NOMO-1 treated with dmso at 0.1 percent for 144 hours (cell line): ENCODE data around the gene C13orf46.
"Not testable (repeated sequence)": the region's sequence is repeated elsewhere in the genome, so short reads cannot be mapped to it uniquely, and the experiment has no call there.

Experiments
- DNase-seq: peaks from one replicate; lab custom pipeline; 2025; ENCODE audit not compliant: unreplicated experiment; lab: John Stamatoyannopoulos, UW

Gene C13orf46

GRCh38 chr13:113995051-113995601, 21.2 kb upstream of the C13orf46 start:
- DNase-seq = no peak

GRCh38 chr13:113992276-113993005, 18.6 kb upstream of the C13orf46 start:
- DNase-seq = no peak

DNA sequence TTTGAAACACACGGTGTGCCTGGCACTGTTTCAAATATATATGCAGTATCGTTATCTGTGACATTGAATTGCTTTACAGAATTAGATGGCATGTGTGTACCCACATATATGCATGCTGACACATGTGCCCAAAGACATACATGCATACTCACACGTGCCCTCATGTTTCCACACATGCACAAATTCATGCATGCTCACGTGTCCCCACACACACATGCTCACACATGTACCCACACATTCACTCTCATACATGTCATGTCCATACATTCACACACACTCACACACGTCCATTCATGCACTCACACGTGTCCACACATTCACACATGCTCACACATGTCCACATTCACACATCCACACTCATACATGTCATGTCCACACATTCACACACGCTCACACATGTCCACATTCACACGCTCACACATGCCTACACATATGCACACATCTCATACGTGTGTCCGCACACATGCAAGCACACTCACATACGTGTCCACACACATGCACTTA, 17.9 kb upstream of the C13orf46 start:
- no peak for DNase-seq

- no peak for DNase-seq
Measured at GRCh38 chr13:113991191-113991669, 17.4 kb upstream of the C13orf46 start.

DNA sequence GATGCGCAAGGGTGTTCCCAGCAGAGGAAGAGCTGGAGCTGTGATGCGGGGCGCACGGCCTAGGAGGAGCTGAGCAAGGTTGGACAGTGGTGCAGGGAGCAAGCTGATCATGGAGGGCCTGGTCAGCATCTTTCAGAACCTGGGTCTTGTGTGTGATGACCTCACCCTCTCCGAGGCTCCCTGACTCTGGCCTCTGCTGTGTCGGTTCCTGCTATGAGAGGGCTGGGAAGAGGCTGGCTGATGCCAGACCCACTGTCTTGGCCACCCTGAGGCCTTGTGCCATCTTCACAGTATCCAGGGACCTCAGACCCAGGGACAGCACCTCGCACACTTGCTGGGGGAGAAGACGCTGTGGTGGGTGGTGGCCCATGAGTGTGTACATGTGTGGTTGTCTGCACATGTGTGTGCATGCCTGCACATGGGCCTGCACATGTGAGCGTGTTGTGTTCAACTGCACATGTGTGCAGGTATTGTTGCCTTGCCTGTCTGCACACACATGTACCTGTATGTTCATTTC, 16.5 kb upstream of the C13orf46 start:
- DNase-seq = no peak

DNA sequence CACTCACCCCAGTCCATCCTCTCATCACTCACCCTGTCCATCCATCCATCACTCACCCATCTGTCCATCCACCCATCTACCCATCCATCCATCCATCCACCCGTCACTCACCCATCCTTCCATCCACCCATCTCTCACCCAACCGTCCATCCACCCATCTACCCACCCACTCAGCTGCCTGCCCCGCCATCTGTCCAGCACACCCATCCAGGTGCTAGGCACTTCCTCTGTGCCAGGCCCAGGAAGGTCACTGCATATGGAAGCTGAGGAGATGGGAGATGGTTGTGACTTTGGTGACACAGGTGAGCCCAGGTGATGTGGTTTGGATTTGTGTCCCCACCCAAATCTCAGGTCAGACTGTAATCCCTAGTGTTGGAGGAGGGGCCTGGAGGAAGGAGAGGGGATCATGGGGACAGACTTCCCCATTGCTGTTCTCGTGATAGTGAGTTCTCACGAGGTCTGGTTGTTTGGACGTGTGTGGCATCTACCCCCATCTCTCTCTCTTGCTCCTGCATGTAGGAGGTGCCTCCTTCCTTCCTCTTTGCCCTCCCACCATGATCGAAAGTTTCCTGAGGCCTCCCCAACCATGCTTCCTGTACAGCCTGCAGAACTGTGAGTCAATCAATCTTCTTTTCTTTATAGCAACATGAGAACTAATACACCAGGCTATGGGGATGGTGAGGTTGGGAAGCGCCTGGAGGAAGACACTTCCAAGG, 15.9 kb upstream of the C13orf46 start:
- no peak for DNase-seq

GRCh38 chr13:113988859-113989258, 15.0 kb upstream of the C13orf46 start:
- not testable (repeated sequence) for DNase-seq

GRCh38 chr13:113982296-113982661, 8.4 kb upstream of the C13orf46 start:
- DNase-seq = no peak

DNA sequence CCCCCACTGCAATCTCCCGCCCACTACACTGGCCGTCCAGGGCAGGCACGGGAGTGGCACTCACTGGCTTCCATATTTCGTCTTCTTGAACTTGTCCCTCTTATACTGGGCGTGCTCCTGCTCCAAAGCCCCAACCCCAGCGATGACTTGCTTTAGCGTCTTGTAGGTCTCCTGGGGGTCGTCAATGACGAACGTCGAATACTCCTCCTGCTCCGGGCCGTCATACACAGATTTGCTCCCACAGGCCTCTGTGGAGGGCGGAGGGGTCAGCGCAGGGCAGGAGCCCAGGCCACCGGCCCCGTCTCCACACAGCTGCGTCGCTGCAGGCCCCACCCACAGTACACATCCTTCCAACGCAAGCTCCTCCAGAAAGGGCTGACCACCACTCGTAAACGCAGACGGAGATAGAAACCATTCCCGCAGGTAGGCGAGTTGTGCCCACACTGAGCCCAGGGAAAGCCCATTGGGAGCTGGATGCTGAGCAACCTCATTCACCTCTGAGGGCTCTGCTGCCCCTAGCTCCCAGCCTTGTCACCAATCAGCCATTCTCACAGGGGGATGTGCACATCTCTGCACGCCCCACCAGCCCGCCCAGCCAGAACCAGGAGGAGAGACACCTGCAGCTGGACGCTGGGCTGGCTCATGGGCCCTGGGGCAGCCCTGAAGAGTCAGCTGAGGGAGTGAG, 7.9 kb upstream of the C13orf46 start:
- no peak for DNase-seq

- DNase-seq = no peak
Measured at GRCh38 chr13:113981194-113981605, 7.3 kb upstream of the C13orf46 start.

DNA sequence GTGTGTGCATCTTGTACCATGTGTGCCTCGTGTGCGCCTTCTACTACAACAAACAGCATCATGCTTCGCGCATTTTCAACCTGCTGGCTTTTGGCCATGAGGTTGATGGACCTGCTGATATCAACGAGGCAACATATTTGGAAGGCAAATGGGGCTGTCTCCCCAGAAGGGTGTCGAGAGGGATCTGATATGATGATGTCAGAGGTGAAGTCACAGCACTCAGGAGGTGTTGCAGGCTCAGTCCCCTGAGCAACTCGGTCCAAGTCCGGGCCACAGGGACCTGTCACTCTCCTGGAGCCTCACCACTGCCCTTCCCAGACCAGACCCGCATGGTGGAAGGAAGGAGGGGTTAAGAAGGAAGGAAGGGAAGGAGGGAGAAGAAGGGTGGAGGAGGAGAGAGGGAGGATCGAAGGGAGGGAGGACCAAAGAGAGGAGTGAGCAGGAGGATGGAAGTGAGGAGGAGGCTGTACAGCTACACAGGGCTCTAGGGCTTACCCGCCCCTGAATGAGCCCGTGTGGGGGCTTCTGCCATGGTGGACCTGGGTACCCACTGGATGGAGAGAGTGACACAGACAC, 6.7 kb upstream of the C13orf46 start:
- DNase-seq = no peak

GRCh38 chr13:113979791-113980471, 6.1 kb upstream of the C13orf46 start:
- no peak for DNase-seq

- DNase-seq = no peak
Measured at GRCh38 chr13:113978741-113979481, 5.0 kb upstream of the C13orf46 start.

- DNase-seq = no peak
Measured at GRCh38 chr13:113977976-113978375, 4.1 kb upstream of the C13orf46 start.

DNA sequence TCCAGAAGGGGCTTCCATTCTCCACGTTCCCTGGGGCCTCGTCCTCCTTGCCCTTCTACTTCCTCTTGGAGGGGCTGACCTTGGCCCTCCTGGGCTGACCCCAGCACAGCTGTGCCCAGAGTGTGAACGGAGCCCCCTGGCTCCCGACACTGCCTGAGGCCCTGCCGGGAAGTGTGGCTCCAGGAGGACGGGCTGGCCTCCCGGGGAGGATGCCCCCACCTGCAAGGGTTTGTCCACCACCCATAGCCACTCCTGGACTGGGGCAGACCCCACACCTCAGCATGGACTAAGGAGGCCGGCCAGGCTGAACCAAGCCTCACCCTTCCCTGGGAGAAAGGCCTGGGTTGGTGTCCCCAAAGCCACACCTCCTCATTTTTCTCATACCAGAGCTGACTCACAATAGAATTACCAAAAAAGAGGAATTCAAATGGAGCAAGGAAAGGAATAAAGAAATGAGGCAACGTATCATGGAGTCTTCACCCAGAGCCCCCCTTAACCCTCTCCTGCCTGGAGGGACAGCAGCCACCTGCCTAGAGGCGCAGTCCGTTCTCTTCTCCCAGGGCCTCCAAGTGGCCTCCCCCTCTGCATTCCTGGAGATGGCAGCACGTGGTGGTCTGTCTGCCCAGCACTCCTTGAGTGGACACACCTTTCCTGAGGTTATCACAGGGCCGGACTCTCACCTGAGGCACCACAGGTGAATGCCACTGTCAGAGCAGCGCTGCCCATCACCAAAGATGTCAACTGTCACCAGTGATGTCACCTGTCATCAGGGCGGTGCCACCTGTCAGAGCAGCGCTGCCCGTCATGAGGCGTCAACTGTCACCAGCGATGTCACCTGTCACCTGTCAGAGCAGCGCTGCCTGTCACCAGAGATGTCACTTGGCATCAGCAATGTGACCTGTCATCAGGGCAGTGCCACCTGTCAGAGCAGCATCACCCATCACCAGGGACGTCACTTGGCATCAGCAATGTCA, 3.1 kb upstream of the C13orf46 start:
- no peak for DNase-seq

DNA sequence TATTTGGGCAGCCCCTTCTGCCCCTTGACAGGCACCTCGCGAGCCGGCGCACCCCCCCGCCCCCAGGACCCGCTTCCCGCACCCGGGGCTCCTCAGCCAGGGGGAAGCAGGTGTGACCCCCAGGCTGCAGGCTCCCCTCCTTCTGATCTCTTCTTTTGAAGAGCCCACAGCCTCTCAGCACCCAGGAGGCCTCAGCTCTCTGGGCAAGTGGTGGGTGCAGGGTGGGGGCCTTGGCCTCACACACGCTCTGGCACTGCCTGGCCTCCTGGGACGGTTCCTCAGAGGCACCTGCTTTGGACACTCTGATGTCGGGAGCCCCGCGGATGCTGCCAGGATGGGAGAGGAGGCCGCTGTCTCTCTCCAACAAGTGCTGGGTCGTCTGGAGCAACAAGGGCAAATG, 1.5 kb upstream of the C13orf46 start:
- DNase-seq = no peak

GRCh38 chr13:113974304-113975281, 717 bp upstream of the C13orf46 start:
- no peak for DNase-seq
